DMS79 treated with DMSO at 0.1 percent for 48 hours (cell line): ENCODE measurements around the gene FGD4.
A peak's percentile ranks its signal among the peaks of the same experiment; 100 is the strongest.

ENCODE experiments used
- DNase-seq: peaks from one replicate; lab custom pipeline; 2025; lab: John Stamatoyannopoulos, UW

Gene FGD4

DNA sequence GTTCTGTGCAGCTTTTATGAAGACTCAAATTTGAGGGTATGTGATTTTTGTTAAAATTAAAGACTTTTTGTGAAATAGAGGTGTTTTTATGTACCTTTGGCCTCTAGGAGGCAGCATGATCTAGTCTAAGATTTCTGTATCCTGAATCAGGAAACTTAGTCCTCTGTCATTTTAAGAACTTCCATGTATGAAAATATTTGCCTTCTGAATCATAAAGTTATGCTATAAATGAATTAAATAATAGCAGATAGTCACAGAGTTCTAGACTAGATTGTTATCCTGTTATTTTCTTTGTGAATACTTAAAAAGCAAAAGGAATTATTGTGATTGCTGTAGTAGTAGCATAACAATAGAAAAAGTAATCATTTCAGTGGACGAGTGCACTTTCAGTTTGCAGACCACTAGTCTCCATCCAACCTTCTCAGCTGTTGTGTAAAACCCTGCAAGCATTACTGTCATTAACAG lies 56.3 kb downstream of the FGD4 start:
- DNase-seq: peak; percentile 41

DNA sequence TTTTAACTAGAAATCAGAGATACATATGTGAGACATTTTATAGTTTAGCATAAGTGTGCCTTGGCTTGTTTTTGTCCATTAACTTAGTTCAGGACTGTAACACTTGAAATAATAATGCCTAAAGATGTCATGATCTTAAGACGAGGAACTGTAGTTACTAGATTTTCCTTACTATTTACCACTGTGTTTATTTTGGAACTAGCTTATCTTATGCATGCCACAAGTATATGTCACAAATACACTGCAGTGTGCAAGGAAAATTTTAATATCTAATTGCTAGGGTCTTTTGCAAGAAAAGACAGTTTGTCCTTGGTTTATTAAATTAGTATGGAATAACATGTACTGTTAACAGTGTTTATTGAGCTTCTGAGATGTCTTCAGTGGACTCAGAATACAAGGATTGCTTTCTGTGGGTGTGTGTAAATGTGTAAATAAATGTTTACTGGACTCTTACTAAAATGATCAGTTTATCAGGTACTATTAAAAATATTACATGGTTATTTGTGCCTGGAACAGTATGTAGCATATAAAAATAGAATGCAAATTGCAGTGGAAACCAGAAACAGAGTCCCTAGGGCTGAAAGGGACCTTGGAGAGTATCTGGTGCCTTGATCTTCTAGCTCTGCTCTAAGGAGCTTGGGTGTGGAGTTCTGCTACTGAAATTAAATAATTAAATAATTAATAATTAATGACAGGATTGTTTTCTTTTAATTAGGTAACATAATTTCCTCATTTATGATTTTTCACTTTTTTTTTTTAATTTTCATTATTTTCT lies 58.1 kb downstream of the FGD4 start:
- DNase-seq: no peak

DNA sequence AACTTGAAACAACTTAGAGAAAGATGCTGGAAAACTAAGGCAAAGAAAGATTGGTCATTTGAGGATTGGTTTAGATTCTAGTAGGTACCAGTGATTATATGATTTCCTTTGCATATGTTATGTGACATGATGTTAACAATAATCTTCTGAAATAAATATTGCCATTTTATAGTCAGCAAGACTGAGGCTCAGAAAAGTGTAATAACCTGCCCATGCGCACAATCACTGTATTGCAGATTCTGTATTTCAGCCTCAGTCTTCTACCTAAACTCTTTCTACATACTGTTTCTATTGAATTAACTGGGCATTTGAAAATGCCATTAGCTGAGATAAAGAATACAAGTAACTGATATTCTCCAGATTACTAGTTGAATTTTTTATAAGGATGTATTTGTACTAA lies 61.3 kb downstream of the FGD4 start:
- DNase-seq: no peak

DNA sequence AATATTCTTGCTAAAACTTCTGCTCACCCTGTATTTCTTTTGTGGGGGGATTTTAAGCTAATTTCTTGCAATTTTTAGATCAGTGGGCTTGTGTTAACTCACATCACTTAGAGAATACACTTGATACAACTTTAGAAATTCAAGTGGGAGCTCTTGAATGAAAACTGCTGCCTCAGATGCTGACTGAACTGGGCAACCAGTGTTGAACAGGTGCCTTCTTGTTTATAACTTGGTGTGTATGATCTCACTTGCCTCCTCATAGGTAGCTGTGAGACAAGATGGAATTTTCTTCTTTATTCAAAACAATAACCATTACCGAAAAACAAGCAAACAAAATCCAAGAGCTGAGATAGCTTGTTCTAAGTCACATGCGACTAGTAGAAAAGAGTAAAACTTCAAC lies 63.5 kb downstream of the FGD4 start:
- peak; percentile 39 for DNase-seq

DNA sequence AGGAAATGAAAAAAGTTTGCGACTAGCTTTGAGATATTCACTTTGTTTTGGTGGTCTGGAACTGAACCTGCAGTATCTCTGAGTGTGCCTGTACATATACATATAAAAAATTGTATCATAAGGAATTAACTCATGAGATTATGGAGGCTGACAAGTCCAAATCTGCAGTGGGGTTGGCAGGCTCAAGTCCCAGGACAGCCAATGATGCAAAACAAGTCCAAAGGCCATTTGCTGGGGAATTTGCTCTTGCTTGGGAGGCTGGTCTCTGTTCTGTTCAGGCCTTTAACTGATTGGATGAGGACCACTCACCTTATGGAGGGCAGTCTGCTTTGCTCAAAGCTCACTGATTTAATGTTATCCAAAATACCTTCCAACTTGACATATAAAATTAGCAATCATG lies 66.8 kb downstream of the FGD4 start:
- DNase-seq: no peak

DNA sequence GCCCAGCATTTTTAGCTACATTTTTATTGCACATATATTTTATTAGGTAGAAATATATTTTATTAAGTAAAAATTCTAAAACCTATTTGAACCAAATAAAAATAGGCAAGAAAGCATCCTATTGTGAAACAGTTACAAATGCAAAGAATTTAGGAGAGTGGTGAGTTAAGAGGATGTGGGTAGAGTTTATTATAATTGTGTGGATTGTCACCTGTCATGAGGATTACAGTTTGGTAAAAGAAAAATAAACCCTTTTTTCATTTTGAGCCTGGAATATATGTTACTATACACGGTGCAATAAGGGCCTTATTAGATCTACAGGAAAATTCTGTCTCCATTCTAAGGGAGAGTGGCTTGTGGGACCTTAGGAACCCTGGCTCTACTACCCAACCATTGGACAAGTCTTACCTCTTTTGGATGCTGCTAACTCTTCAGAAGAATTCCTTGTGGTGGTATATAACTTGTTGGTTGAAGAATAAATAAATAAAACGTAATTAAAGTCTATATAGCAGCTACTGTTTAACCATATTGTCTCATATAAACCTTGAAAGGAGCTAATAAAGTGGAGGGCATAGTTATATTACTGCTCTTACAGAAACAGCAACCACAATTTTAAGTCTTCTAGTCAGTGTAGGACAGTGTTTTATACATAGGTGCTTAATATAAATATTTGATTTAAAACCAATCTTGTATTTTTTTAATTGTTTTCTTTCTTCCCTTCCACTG lies 67.8 kb downstream of the FGD4 start:
- no peak for DNase-seq

DNA sequence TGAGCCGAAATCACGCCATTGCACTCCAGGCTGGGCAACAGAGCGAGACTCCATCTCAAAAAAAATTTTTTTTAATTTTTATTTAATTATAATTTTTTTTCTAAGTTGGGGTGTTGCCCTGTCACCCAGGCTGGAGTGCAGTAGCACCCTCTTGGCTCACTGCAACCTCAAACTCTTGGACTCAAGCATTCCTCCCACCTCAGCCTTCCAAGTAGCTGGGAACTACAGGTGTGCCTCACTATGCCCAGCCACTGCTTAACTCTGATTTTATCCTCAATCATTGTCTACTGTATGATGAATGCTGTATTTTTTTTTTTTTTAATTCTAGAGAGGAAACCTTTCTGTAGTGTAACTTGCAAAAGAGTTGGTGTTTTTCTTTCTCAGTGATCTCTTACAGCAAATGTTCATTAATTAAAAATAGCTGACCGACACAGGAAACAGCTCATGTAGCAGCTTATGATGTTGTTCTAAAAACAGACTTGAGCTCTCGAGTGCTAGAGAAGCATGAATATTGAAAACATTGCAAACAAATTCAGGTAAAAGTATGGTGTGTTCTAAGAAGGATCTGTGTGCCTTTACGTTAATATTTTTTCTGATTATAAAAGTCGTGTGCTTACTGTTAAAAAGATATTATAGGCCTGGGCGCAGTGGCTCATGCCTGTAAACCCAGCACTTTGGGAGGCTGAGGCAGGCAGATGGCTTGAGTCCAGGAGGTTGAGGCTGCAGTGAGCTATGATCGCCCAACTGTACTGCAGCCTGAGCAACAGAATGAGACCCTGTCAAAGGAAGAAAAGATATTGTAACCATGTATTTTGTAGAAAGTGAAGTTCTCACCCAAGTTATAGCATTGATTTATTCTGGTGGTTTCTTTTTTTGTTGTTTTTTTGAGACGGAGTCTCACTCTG lies 68.9 kb downstream of the FGD4 start:
- no peak for DNase-seq

DNA sequence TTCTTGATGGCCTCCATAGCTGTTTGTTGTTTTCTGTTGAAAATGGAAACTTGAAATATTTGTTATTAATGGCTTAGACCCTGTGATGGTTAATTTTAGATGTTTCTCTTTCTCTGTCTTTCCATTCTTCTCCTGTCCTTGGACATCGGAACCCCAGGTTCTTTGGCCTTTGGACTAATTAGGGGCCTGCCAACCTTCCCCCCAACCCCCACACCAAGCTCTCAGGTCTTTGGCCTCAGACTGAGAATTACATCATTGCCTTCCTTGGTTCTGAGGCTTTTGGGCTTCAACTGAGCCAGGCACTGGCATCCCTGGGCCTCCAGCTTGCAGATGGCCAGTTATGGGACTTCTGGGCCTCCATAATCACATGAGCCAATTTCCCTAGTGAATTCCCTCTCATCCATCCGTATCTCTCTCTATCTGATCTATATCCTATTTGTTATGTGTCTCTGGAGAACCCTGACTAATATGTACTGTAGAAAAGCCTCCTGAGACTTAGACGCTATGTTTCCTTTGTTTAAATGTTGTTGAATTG lies 71.6 kb downstream of the FGD4 start:
- DNase-seq: no peak

DNA sequence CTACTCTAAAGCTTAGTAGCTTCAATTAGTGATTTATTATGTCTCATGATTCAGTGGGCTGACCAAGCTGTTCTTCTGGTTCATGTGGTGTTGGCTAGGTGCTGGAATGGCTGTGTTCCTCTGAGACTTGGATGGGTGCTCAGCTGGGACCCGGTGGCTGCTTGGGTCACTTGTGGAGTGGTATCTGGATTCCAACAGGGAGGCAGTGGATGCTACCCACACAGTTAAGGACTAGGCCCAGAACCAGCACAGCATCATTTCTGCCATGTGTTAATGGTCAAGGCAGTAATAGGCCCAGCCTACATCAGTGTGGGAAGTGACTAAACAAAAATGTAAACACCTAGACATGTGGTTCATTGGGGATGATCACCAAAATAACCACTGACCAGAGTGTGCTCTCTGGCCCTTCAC lies 72.2 kb downstream of the FGD4 start:
- no peak for DNase-seq

DNA sequence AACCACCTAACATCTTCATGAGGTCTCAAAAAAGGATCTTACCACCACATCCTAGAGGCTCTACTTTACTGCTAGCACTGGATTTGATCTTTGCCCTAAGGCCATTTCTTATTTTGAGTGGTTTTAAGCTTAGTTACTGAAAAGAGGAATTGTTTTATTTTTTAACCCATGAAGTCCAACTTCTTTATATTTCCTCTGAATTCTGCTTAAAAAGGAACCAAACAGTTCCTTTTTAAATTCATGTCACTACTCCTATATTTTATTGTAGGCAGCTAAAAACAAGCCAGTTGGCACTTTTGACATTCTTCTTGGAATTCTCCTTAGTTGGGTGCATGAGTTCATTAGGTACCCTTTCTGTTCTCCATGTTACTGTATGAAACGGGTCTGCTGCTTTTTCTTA lies 76.4 kb downstream of the FGD4 start:
- no peak for DNase-seq

DNA sequence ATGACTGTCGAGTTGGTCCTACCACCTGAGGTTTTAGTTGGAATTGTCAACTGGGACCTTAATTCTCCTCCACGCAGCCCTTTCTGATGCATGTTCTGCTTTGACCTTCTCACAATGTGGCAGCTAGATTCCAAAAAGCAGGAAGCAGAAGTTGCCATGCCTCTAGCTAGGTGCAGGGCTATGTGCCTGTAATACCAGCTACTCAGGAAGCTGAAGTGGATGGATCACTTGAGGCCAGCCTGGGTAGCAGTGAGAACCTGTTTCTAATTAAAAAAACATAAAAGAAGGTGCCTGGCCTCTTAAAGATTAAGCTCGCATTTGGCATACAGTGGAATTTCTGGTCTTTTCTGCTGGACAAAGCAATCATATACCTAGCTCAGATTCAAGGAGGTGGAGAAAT lies 77.1 kb downstream of the FGD4 start:
- peak; percentile 7 for DNase-seq

DNA sequence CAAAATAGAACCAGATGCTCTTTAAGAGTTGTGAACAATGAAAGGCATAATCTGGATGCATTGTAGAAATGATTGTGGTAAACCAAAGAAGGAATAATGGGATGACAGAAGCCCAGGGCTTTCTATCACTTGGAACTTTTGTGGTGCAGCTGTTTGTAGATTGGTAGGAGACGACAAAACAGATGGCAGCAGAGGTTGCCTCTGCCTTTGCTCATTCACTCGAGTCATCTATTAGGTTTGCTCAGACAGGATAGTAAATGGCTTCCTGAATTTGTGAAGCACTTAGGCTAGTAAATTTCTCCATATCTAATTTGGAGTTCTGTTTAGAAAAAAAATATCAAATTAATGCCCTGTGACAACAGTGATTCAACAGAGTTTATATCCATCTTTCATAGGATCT lies 78.4 kb downstream of the FGD4 start:
- DNase-seq: no peak

DNA sequence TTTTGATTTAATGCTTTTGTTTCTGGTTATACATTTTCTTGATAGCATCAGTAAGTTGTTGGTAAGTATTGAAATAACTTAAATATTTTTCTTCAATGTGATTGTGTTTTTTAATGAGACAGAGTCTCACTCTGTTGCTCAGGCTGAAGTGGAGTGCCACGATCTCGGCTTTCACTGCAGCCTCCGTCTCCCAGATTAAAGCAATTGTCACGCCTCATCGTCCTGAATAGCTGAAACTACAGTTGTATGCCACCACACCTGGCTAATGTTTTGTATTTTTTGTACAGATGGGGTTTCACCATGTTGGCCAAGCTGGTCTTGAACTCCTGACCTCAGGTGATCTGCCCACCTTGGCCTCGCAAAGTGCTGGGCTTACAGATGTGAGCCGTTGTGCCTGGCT lies 78.8 kb downstream of the FGD4 start:
- DNase-seq: no peak

DNA sequence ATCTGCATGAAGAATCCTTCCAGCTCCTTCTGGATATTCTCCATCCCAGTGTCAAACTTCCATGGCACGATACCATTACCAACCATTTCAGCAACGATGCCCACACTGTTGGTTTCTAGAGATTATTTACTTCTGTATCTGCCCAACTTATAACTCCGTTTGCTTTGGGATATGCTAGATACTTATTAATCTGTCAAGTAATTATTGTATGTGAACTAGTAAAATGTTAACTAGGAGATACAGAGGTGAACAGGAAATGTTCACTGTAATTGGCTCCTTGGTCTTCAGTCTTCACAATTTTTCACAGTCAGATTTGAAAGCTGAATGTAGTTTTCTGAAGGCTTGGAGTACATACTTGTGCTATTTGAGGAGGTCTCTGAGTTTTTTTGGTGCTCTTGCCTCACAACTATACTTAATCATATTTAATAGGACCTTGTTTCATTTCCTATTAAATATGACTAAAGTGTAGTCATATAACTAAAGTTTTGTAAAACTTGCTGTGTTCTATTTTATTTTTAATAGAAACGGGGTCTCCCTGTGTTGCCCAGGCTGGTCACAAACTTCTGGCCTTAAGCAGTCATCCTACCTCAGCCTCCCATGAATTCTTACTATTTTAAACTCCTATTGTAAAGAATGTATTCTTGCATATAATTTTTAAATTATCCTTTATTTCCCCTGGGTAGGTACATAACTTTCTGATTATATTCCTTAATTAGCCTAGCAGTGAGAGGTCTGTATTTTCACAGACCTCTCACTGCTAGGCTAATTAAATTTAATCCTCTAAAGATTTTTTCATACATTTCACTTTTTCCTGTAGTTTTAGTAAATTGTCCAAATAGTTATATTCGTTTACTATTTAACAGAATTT lies 79.7 kb downstream of the FGD4 start:
- no peak for DNase-seq

DNA sequence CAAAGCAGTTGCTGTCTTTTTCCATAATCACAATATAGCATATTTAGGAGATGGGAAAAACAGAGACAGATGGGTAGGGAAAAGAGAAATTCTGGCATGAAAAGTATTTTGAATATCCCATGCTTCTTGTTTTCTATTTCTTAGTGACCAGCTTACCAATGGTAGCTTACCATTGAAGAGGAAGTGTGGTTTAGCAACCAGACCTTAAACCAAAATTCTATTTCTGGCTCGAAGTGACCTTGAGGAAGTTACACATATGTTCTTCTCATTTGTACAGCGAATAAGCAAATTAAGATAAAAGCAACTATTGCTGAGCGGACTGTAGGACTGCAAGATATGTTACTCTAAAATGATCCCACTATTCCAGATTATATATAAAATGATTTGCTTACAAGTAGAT lies 82.9 kb downstream of the FGD4 start:
- DNase-seq: no peak

DNA sequence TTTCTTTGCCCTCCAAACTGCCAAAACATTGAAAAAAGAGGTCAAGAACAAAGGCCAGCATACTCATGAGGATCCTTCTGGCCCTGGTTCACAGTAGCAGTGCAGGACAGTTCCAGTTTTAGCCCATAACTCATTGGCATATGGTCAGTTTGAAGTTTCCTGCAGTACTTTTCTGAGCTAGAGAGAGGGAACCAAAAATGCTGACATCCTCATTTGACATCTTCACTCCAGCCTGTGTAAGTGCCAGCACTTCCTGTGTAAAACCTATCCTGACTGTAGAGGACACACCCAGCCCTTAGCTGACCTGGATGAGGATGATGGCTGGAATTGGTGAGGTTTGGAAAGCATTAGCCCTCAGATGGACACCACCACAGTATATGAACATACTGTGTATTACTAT lies 84.1 kb downstream of the FGD4 start:
- DNase-seq: no peak

DNA sequence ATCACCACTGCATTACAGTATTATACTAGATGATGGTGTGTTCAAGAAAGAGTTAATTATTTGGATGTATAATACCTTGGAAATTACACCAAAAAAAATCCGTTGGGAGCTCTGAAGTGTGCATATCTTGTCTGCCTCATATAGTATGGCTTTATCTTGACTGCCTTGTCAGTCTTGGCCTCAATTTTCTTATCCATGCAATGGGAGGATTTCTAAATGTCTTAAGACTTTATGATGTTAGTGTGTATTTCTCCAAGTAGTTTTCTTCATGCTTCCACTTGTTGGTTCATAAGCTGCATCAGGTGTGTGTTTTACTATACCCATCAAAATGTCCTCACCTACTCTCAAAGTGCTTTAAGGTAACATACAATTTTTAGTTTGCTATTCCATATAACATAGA lies 84.6 kb downstream of the FGD4 start:
- DNase-seq: no peak

DNA sequence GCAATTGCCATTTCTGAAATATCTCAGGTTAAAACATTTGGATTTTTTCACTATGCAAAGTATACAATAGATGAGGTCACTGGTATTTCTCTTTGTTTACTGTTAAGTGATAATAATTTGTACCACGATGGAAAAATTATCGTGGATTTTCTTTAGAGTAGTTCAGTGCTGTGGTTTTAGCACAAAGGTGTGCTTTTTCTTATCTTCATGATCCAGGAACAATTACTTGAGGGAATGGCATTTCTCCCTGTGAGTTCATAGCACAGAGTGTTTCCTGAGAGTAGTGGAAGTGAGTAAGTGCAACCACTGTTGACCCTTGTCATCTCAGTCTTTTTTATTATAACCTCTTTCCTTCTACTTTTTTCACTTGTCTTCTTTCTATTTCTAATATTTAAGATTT lies 86.8 kb downstream of the FGD4 start:
- DNase-seq: no peak

DNA sequence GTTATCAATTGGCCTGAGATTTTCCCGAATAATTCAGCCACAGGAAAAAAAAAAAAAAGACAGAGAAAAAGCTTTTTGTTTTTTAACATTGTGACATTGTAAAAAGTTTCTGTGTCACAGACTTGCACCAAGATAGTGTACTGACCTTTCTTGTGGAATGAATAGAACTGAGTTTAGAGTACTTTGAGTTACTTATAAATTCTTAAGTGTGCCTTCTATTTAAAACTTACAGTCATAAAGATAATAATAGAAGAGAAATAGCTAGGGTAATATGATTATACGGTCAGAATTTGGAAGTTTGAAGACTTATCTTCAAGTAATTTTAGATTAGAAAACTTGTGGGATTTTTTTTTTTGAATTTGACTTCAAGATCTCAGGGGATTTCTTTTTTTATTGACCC lies 88.8 kb downstream of the FGD4 start:
- no peak for DNase-seq

DNA sequence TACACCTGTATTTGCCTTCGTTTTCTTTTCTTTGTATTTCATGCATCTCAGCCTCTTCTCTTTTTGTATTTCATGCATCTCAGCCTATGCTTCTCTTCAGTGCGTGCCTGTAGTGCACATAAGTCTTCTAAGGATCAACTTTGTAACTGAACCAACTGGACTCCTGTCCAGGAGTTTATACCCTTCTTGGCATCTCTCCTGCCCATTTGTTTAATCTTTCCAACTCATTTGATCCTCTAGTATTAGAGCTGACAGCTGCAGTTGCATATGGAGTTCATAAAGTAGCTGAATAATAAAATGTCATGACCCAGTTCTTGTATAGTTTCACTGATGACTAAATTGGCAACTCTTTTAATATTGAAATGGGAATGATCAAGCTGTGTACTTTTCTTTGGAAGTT lies 89.7 kb downstream of the FGD4 start:
- no peak for DNase-seq

DNA sequence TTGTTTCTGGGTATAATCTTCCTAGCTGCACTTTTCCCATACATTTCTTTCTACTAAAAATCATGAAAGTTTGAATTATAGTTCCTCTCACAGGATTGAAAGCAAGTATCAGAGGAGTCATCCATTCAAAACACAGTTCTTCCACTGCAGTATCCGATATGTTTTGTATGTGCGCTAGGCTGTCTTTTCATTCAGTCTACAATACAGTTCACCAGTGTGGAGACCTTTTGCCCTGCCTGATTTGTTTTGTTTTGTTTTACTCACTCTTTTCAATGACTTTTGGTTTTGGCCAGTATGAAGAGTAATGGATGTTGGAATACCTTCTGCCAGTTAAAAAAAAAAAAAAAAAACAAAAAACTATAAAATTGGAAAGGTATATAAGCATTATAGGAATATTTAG lies 91.4 kb downstream of the FGD4 start:
- DNase-seq: no peak
